GM12864 (cell line): ENCODE data around the gene CDKAL1.

ENCODE experiments used
- DNase-seq: peaks from one replicate; pipeline ENCODE4 v3.0.0-alpha.2; 2011; ENCODE audit warnings: low read depth
- H3K4me3 ChIP-seq: 2 replicates; pipeline ENCODE4 v1.5.1; 2011; ENCODE audit warnings: mild to moderate bottlenecking, low read depth, low read length, control low read depth
- CTCF ChIP-seq: IDR thresholded peaks from 2 replicates; pipeline ENCODE4 v1.5.1; 2011; ENCODE audit warnings: low read depth, mild to moderate bottlenecking, moderate library complexity, low read length, control low read depth, inconsistent platforms; ENCODE audit errors: missing control alignments

CDKAL1 gene

GRCh38 chr6:21128601-21129000 lies 594.3 kb downstream of the CDKAL1 start:
- TF ChIP-seq CTCF, result no peak
- no peak for DNase-seq
- no peak overlapping the region for H3K4me3 ChIP-seq

- TF ChIP-seq CTCF, result no peak
- no peak for DNase-seq
- H3K4me3 ChIP-seq, result no peak overlapping the region
Observed at GRCh38 chr6:21131406-21131805, 597.1 kb downstream of the CDKAL1 start.

- no peak for DNase-seq
- no peak for TF ChIP-seq CTCF
- H3K4me3 ChIP-seq, result no peak overlapping the region
Observed at GRCh38 chr6:21132446-21132845, 598.2 kb downstream of the CDKAL1 start.

- H3K4me3 ChIP-seq, result no peak overlapping the region
- TF ChIP-seq CTCF, result no peak
Observed at GRCh38 chr6:21132856-21133838, 598.9 kb downstream of the CDKAL1 start.

GRCh38 chr6:21133901-21134300 lies 599.6 kb downstream of the CDKAL1 start:
- TF ChIP-seq CTCF, result no peak
- DNase-seq, result no peak
- no peak overlapping the region for H3K4me3 ChIP-seq

More at GRCh38 chr6:21132856-21133838, 598.9 kb downstream of the CDKAL1 start:
- DNase-seq, result no peak

GRCh38 chr6:21134356-21134755 lies 600.1 kb downstream of the CDKAL1 start:
- no peak overlapping the region for H3K4me3 ChIP-seq
- DNase-seq, result no peak
- no peak for TF ChIP-seq CTCF
